GM21737 (cell line): ENCODE measurements around the gene CEBPE.
A peak's percentile ranks its signal among the peaks of the same experiment; 100 is the strongest.

Experiments used
- ATAC-seq: cut with Tn5 transposase; IDR thresholded peaks from one replicate; pipeline ENCODE4 v1.9.1; 2021; ENCODE audit warnings: mild to moderate bottlenecking, moderate library complexity; ENCODE audit not compliant: unreplicated experiment

The CEBPE gene

DNA sequence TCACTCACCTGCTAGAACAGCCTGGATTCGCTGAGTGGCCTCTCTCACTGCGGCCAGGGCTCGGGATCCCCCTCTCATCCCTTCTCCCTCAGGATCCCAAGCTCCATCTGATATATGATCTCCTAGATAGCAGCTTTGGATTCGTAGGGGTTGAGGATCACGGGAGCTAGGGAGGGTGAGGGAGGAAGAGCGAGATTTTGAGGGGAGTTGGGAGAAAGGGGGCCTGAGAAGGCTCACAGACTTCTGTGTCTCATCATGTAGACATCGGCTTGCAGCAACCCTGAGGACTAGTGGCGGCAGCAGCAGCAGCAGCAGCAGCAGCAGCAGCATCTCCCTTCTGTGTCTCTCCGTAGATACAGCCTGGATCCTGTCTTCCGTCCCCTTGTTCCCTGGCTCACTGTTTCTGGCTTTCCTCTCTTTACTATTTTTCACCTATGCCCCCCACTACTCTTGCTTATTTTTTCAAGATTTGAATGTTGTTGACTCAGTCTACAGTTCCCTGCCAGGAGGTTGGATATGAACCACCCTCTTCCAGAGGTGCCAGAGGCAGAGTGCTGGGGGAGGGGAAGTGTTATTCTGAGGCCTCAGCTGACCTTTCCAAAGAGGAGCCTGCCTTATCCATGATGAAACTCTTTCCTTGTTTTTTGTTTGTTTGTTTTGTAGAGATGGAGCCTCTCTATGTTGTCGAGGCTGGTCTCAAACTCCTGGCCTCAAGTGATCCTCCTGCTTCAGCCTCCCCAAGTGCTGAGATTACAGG is 14.3 kb downstream of the CEBPE start, which contains the start of gene CIROP:
Gene CIROP, minus strand, starts transcription at position 399 of the 757 bp plus-strand sequence. Its CDS starts 69 bp downstream, at position 330.
- no peak for ATAC-seq

DNA sequence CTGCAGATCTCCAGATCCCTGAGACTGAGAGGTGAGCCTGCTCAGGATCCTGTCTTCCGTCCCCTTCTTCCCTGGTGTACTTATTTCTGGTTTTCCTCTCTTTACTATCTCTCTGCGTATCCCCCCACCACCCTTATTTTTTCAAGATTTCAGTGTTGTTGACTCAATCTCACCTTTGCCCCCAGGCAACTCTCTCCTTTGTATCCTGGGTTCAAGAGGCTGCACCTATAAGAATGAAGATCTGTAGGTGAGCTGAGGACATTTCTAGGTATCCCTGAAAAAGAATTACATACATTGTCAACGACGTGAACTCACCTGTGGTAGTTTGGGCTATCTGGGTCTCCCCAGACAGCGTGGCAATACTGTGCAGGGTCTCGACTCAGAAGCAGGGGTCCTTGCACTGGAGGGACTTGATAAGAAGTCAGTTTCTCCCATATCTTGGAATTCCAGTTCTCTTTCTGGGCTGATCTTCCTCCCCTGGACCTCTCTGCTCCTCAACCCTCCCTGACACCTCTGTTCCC is 14.9 kb downstream of the CEBPE start:
- ATAC-seq, result no peak

DNA sequence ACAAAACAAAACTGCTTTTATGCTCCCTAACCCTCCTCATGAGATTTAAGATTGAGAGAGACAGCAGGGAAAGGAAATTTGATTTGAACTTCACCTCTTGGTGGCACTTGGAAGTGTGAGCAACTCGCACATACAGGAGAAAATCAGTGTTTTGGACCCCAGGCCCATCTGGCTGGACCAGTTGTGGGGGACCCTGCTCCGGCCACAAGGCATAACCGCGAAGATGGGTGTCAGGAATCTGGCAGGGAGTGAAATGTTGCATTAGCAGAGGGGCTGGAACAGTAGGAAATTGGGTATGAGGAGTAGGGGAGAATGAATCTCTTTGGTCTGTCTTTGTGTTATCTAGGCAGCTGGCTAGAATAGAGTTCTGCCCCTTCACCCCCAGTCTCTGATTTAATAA is 15.5 kb downstream of the CEBPE start:
- no peak for ATAC-seq

DNA sequence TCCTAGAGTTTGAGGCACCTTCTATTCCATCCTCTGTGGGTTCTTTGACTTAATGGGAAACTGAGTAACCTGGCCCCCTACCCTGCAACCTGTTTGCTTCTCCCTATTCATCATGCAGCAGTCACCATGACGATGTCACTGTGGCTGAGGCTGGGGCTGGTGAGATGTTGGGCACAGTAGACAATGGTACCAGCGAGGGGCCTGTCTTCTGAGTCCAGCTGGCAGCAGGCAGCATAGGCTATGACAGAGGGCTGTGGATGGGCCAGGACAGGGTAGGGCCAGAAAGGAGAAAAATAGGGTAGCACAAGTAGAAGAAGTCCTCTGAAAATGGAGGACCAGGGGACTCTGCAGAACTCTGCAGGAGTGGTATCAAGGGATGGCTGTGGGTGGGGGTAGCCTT is 16.3 kb downstream of the CEBPE start:
- ATAC-seq, result no peak

DNA sequence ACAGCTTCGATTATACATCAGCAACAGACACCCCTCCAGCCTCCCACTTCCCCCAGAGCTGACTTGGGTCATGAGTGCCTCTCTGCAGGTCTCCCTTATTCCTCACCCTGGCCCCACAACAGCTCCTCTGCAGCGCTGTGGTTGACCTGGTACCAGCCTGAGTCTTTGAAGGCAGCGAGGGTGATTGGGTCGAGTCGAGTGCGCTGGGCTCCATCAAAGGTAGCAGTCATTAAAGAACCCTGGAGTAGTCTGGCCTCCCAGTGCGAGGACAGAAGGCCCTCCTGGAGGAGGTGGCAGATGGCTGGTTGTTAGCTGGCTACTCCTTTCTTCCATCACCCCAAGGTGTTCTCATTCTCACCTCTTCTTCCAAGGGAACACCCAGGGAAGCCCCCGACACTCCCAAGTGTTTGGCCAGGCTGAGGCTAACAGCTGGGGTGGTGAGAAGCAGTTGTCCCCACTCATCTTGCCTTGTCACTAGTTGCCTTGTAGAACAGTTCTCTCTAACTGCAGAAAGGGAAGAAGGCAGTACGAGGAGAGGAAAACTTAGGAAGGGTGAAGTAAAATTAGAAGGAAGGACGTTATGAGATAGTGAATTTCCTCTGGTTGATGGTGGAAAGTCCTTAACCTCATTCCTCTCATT is 16.9 kb downstream of the CEBPE start:
- no peak for ATAC-seq

DNA sequence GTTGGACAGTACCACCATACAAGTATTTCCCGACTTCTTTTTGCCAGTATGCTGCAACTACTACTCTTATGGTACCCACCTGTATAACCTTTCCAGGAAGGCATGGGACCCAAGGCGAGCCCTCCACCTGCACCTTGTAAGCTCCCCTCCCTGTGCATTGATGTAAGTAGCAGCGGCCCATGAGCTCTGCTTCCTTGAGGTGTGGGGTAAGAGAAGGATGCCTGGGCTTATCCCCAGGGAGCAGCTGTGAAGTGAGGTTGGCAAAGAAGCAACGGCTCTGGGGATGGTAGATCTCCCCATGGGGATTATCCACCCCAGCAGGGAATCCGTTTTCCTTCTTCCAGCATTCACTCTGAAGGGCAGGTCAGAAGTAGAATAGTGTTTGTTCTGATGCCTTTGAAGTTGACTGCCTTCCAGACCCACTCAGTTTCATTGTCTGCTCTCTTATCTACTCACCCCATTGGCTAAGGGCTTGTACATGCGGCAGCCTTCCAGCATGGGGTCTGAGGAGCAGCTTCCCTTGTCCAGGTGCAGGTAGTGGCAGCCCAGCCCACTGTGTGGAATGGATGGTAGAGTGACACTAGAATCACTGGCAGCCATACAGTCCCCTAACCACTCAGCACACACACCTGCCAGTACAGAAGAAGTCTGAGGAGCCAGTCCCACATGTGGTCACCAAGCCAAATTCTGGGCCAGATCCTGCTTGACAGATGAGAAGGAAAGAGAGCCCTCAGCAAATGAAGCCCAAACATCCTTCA is 17.7 kb downstream of the CEBPE start:
- ATAC-seq, result no peak

DNA sequence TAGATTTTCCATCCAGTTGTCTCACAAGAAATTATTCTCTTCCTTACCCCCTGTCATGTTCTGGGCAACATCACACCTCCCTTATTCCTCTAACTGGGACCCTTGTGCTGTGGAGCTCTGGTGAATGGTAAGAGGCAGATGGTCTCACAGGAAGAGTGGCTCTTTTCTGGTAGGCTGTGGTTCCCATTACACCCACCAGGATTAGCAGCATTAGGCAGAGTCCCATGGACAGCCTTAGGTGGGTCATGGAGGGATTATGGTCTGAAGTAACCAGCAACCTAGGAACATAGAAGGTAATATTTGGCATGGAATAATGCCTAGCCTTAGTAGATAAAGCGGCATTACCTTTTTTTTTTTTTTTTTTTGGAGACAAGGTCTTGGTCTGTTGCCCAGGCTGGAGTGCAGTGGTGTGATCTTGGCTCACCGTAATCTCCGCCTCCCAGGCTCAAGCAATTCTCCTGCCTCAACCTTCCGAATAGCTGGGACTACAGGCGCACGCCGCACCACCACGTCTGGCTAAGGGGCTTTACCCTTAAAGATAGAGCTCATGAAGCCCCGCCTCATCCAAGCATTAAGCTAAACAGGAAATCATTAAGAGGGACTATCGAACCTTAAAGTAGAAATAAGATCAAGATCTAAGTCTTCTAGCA is 19.7 kb downstream of the CEBPE start:
- ATAC-seq, result no peak

GRCh38 chr14:23097786-23098185 is 21.3 kb downstream of the CEBPE start:
- no peak for ATAC-seq

DNA sequence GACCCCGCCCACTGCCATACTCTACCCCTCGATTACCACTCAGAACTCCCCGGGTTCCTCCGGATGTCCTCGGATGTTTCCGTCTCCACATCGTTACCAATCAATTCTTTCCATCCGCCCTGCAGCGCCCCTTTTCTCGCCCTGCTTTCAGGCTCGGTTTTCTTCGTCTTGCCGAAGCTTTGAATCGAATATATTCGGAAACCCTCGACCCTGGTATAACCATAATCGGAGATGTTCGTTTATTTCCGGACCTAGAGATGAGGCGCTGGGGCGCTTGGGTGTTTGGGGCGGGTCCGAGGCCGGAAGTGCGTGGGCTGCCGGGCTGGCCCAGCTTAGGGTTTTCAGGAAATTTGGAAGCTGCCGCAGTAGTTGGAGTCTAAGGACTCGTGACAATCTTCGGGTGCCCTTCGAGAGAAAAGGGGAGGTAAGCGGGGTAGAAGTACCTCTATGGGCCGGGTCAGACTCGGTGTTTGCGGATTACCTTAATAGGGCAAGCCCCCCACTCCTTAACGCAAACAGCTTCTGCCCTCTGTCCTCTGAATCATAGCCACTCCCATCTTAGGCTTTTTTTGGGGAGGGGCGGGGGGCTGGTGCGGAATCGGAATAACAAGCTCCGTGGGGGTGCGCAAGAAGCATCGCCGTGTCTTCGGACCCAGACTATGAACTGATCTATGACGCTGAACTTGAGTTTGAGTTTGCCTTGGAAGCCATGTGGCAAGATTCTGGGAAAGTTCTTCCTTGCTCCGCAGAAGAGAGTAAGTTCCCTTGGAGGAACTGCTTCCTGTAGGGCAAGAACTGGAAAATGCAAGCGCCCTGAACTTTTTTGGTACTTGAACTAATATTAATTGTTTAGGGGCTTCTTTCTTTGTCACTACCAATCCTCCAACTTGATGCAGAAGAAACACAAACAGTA is 23.6 kb downstream of the CEBPE start, which contains the start of gene C14orf119:
Gene C14orf119, plus strand, starts transcription at position 310 of the 913 bp plus-strand sequence. CDS start 2,154 bp downstream, outside the sequence.
- ATAC-seq, result peak; percentile 88

DNA sequence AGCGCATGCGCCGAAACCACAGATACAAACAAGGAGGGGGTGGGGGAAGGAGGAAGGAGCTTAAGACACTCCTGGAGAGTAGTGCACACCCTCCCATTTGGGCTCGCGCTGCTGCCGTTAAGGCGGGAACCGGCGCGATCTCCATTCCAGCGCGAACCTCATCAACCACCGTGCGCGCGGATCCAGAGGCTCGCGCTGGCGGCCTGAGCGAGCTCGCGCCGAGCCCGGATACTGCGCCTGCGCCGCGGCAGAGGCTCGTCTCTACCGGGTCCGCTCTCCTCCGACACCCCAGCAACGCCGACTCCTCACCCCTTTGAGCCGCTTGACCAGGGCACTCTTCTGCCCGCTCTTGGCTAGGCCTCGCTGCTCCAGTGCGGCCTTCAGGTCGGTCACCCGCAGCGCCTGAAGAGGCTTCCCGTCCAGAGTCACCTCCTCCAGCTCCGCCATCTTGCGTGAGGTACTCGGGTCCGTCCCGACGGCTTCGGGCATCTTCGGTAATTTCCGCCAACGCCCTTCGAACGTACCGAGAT is 24.3 kb downstream of the CEBPE start, which contains the start of gene ACIN1:
Gene ACIN1, minus strand, starts transcription at position 471 of the 530 bp plus-strand sequence. Its CDS starts 24 bp downstream, at position 447.
- ATAC-seq, result peak; percentile 27

GRCh38 chr14:23093991-23094665 is 24.9 kb downstream of the CEBPE start:
- no peak for ATAC-seq

GRCh38 chr14:23093526-23093925 is 25.5 kb downstream of the CEBPE start:
- ATAC-seq, result no peak

DNA sequence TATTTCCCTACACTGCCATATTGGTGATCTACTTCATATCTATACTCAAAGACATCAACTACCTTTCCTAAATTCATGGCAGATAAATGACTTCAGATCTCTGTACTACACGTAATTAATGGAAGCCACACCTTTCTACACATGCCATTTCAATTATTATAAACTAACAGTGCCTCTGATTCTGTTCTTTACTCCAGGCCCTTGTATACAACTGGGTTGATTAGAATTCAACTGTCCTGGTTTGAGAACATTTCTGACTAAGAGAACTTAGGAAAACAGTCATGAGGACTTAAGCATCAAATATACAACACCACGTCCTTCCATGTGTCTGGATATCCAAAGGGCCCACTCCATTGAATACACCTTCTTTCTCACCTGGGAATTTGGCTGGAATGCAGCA is 26.0 kb downstream of the CEBPE start:
- no peak for ATAC-seq

DNA sequence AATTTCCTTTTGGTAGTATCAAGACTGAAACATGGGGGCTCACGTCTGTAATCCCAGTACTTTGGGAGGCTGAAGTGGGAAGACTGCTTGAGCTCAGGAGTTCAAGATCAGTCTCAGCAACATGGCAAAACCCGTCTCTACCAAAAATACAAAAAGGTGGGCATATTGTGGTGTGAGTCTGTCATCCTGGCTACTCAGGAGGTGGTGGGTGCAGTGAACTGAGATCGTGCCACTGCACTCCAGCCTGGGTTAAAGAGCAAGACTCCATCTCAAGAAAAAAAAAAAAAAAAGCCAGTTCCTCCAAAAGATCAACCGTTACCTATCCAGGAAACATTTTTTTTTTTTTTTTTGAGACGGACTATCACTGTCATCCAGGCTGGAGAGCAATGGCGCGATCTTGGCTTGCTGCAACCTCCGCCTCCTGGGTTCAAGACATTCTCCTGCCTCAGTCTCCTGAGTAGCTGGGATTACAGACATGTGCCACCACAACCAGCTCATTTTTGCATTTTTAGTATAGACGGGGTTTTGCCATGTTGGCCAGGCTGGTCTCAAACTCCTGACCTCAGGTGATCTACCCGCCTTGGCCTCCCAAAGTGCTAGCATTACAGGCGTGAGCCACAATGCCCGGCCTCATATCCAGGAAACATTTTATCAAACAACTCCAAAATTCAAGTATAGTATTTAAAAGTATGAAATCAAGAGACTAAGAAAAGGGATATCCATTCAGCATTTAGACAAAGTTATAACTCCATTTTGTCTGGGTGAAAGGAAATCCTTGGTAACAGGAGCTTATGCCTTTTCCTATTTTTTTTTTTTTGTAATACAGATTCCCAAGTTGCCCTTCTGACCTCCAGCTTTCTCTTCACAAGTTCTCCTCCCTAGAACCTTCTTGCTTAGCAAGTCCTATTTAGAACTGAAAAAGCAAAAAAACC is 27.5 kb downstream of the CEBPE start:
- no peak for ATAC-seq

GRCh38 chr14:23090254-23090636 is 28.8 kb downstream of the CEBPE start:
- no peak for ATAC-seq

DNA sequence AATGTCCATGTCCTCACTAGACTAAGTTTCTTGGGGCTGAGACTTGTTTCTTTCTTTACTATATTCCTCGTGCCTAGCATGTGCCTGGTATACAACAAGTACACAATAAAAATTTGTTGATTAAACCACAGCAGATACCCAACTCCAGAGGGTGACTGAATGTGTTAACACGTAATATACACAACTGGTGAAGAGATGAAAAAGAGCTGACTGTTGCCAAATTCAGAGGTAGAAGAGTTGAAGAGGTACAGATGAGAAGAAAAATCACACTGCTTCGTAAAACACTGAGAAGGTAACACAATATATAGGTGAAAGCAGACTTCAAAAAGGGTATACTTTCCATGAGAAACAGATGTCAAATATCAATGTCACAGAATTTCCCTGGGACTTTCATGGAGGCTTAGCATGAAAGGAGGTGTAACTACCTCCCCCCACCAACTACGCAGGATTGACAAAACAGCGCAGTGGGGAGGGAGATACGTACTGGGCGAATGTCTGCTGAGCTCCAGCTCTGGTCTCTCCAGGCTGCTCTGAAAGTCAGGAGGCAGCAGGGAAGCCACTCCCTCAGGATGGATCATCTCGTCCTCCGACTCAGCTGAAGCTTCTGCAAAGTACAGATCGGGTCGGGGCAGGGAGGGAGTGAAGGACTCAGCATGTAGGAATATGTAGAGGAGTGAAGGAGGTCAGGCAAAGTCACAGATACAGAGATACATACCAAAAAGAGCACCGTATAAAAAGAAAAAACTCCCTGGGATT is 29.4 kb downstream of the CEBPE start:
- ATAC-seq, result no peak

DNA sequence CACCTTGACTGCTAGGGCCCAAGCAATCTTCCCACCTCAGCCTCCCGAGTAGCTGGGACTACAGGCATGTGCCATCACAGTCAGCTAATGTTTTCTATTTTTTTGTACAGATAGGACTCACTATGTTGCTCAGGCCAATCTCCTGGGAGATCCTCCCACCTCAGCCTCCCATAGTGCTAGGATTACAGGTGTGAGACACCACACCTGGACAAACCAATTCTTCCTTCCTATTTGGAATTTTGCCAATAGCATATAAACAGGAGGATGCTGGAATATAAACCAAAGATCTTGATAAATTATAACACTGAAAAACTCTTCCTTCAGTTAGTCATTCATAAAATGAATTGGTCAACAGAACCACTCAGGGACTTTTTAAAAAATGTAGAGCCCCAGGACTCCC is 32.5 kb downstream of the CEBPE start:
- ATAC-seq, result no peak
